Measurements from ENCODE around the gene ERLEC1.
"Not testable (repeated sequence)": the region's sequence is repeated elsewhere in the genome, so short reads cannot be mapped to it uniquely, and the experiment has no call there.

ERLEC1 gene

GRCh38 chr2:53782676-53783075 lies 4.2 kb upstream of the ERLEC1 start:
- no peak for DNase-seq (ENCODE audit: low read depth in 4 of 4, low spot score in 1 of 4)

GRCh38 chr2:53784436-53784835 lies 2.4 kb upstream of the ERLEC1 start:
- DNase-seq (ENCODE audit: low read depth in 4 of 4, low spot score in 1 of 4): no peak

- DNase-seq (ENCODE audit: low read depth in 4 of 4, low spot score in 1 of 4): no peak
Measured at GRCh38 chr2:53785366-53785765, 1.5 kb upstream of the ERLEC1 start.

- peak in 2 of 4 experiments; percentile 4 to 9 for DNase-seq (ENCODE audit: low read depth in 4 of 4, low spot score in 1 of 4)
Measured at GRCh38 chr2:53786352-53786704, 516 bp upstream of the ERLEC1 start.

GRCh38 chr2:53787614-53788289 lies 908 bp downstream of the ERLEC1 start:
- peak in 1 of 4 experiments; percentile 2 for DNase-seq (ENCODE audit: low read depth in 4 of 4, low spot score in 1 of 4)

- no peak for DNase-seq (ENCODE audit: low read depth in 4 of 4, low spot score in 1 of 4)
Measured at GRCh38 chr2:53793261-53793660, 6.4 kb downstream of the ERLEC1 start.

- DNase-seq (ENCODE audit: low read depth in 4 of 4, low spot score in 1 of 4): no peak
Measured at GRCh38 chr2:53793821-53794220, 7.0 kb downstream of the ERLEC1 start.

GRCh38 chr2:53801547-53801946 lies 14.7 kb downstream of the ERLEC1 start:
- no peak for DNase-seq (ENCODE audit: low read depth in 4 of 4, low spot score in 1 of 4)

- DNase-seq (ENCODE audit: low read depth in 4 of 4, low spot score in 1 of 4): no peak
Measured at GRCh38 chr2:53802617-53803151, 15.8 kb downstream of the ERLEC1 start.

GRCh38 chr2:53811601-53812000 lies 24.8 kb downstream of the ERLEC1 start:
- DNase-seq (ENCODE audit: low read depth in 4 of 4, low spot score in 1 of 4): no peak

GRCh38 chr2:53813151-53813550 lies 26.3 kb downstream of the ERLEC1 start:
- no peak for DNase-seq (ENCODE audit: low read depth in 4 of 4, low spot score in 1 of 4)

- no peak for DNase-seq (ENCODE audit: low read depth in 4 of 4, low spot score in 1 of 4)
Measured at GRCh38 chr2:53818854-53819435, 32.1 kb downstream of the ERLEC1 start.

GRCh38 chr2:53819634-53820033 lies 32.8 kb downstream of the ERLEC1 start:
- no peak for DNase-seq (ENCODE audit: low read depth in 4 of 4, low spot score in 1 of 4)

GRCh38 chr2:53820048-53820447 lies 33.2 kb downstream of the ERLEC1 start:
- no peak for DNase-seq (ENCODE audit: low read depth in 4 of 4, low spot score in 1 of 4)

GRCh38 chr2:53820711-53821110 lies 33.9 kb downstream of the ERLEC1 start:
- no peak for DNase-seq (ENCODE audit: low read depth in 4 of 4, low spot score in 1 of 4)

GRCh38 chr2:53821810-53822209 lies 35.0 kb downstream of the ERLEC1 start:
- no peak for DNase-seq (ENCODE audit: low read depth in 4 of 4, low spot score in 1 of 4)

GRCh38 chr2:53823639-53824038 lies 36.8 kb downstream of the ERLEC1 start:
- not testable (repeated sequence) for DNase-seq (ENCODE audit: low read depth in 4 of 4, low spot score in 1 of 4)

GRCh38 chr2:53826030-53826410 lies 39.2 kb downstream of the ERLEC1 start:
- no peak for DNase-seq (ENCODE audit: low read depth in 4 of 4, low spot score in 1 of 4)

- DNase-seq (ENCODE audit: low read depth in 4 of 4, low spot score in 1 of 4): no peak
Measured at GRCh38 chr2:53826587-53827397, 39.9 kb downstream of the ERLEC1 start.

GRCh38 chr2:53827398-53828175 lies 40.7 kb downstream of the ERLEC1 start:
- DNase-seq (ENCODE audit: low read depth in 4 of 4, low spot score in 1 of 4): no peak

- no peak for DNase-seq (ENCODE audit: low read depth in 4 of 4, low spot score in 1 of 4)
Measured at GRCh38 chr2:53828331-53828730, 41.5 kb downstream of the ERLEC1 start.

Measured in stimulated activated CD4-positive, alpha-beta T cell treated with anti-CD3 and anti-CD28 coated beads, Interleukin-1b, Interleukin-23, amount 100 ng/mL, for 24 hours (primary cell).